Body of pancreas (tissue), 4 donors: ENCODE results near the gene GATAD2B. TPM values are rescaled to one million over a fixed set of nuclear protein-coding genes. Genes with fewer than 3 reads are reported as not detected.

Experiments used
- ATAC-seq: fragments of 150-250 bp; one replicate; pipeline ENCODE4 v1.9.1; 2016
- DNase-seq, 4 donors: peaks; one replicate each; pipeline ENCODE4 v3.0.0-alpha.2; 2019
- H3K27ac ChIP-seq, 4 donors: fragments of 200-600 bp; sonication (generic); 1 replicate in 3 of 4; 2 replicates in 1 of 4; pipeline versions ENCODE4 v1.5.1 to v1.6.1; 2016 to 2019; ENCODE audit warnings: mild to moderate bottlenecking in 1 of 4, mixed read lengths in 1 of 4, moderate library complexity in 1 of 4
- H3K27me3 ChIP-seq, 2 donors: fragments of 200-600 bp; sonication (generic); one replicate each; pipeline ENCODE4 v1.6.0; 2016; ENCODE audit warnings: mild to moderate bottlenecking in 1 of 2
- H3K36me3 ChIP-seq, 2 donors: fragments of 200-600 bp; sonication (generic); replicated peaks in 1 of 2; 2 replicates each; pipeline ENCODE4 v1.5.1; 2016; ENCODE audit warnings: low read depth in 2 of 2; ENCODE audit not compliant: insufficient read depth in 1 of 2
- H3K4me1 ChIP-seq: fragments of 200-600 bp; sonication (generic); one replicate; pipeline ENCODE4 v1.6.0; 2016
- H3K4me3 ChIP-seq, 2 donors: fragments of 200-600 bp; sonication (generic); 1 replicate in 1 of 2; 2 replicates in 1 of 2; pipeline ENCODE4 v1.5.1; 2016 to 2019
- H3K9me3 ChIP-seq, 3 donors: fragments of 200-600 bp; sonication (generic); 1 replicate in 2 of 3; 2 replicates in 1 of 3; pipeline ENCODE4 v1.5.1; 2016
- POLR2A ChIP-seq, 3 donors: fragments of 450-650 bp; IDR thresholded peaks; one replicate each; pipeline ENCODE4 v1.6.1; 2016; ENCODE audit warnings: antibody characterized with exemption in 3 of 3, mild to moderate bottlenecking in 2 of 3
- WGBS, 2 donors: methylation state at CpG; one replicate each; pipeline ENCODE4 v1.1.5; 2017; 5-methylcytosine and 5-hydroxymethylcytosine counted together
- intact Hi-C: fragments of 100-400 bp; cut with DNase I; formaldehyde crosslinking; loops from one replicate; pipeline ENCODE4 v1.15.1; 2023
- total RNA-seq, 2 donors: library from RNA; depleted of rRNA; stranded (reverse); fragments of >200 nt; gene quantifications; one replicate each; pipeline ENCODE4 v1.1.0, GENCODE V29; 2016
- TF ChIP-seq, protein P1 (sequence below), 7 experiments: fragments of 450-650 bp in 4 of 7; fragments of 200-600 bp in 3 of 7; sonication (generic) in 3 of 7; IDR thresholded peaks; one replicate each; pipeline ENCODE4 v1.5.1; 2016 to 2019; ENCODE audit warnings: antibody characterized with exemption in 7 of 7

GATAD2B gene
- total RNA-seq, 2 donors from 2014 or later = 7.8 to 12.5 TPM

- no peak overlapping the region for H3K4me3 ChIP-seq
- peaks cover 23% of the 10 kb centered on the region for H3K4me1 ChIP-seq
- ATAC-seq = no peak
- no peak overlapping the region for H3K27ac ChIP-seq
- H3K36me3 ChIP-seq = no peaks in the 10 kb centered on the region
- no peaks in the 10 kb centered on the region for H3K27me3 ChIP-seq
- 93 to 95% methylated on average over 9 of the region's 9 CpGs for WGBS, 2 donors
- DNase-seq = no peak
- TF ChIP-seq, protein P1, sequence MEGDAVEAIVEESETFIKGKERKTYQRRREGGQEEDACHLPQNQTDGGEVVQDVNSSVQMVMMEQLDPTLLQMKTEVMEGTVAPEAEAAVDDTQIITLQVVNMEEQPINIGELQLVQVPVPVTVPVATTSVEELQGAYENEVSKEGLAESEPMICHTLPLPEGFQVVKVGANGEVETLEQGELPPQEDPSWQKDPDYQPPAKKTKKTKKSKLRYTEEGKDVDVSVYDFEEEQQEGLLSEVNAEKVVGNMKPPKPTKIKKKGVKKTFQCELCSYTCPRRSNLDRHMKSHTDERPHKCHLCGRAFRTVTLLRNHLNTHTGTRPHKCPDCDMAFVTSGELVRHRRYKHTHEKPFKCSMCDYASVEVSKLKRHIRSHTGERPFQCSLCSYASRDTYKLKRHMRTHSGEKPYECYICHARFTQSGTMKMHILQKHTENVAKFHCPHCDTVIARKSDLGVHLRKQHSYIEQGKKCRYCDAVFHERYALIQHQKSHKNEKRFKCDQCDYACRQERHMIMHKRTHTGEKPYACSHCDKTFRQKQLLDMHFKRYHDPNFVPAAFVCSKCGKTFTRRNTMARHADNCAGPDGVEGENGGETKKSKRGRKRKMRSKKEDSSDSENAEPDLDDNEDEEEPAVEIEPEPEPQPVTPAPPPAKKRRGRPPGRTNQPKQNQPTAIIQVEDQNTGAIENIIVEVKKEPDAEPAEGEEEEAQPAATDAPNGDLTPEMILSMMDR (IDR thresholded peaks at IDR 0.05) = no peak
- TF ChIP-seq POLR2A (IDR thresholded peaks at IDR 0.05) = no peak
- intact Hi-C loops = no loop called here
- H3K9me3 ChIP-seq = no peaks in the 10 kb centered on the region
These were observed 42.7 kb downstream of the GATAD2B start for GRCh38 chr1:153880024-153880423.

DNA sequence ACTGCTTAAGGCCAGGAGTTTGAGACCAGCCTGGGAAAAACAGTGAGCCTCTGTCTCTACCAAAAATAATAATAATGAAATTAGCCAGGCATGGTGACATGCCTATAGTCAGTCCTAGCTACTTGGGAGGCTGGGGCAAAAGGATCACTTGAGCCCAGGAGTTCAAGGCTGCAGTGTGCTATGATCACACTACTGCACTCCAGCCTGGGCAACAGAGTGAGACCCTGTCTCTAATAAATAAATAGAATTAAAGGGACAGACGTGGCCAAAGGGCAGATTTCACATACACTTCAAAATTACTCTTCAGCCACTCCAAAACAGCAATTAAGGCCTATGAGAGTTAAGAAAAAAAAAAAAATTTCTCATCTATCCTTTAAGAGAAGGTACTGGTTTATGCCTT, 45.7 kb downstream of the GATAD2B start:
- H3K27ac ChIP-seq = no peak overlapping the region
- peaks cover 30% of the 10 kb centered on the region for H3K4me1 ChIP-seq
- H3K27me3 ChIP-seq = no peaks in the 10 kb centered on the region
- no peaks in the 10 kb centered on the region for H3K9me3 ChIP-seq
- no peak for ATAC-seq
- no peak overlapping the region for H3K4me3 ChIP-seq
- TF ChIP-seq, protein P1 (IDR thresholded peaks at IDR 0.05) = no peak
- TF ChIP-seq POLR2A (IDR thresholded peaks at IDR 0.05) = no peak
- intact Hi-C loops = no loop called here
- 56 to 70% methylated on average over 1 of the region's 1 CpG for WGBS, 2 donors
- H3K36me3 ChIP-seq = no peaks in the 10 kb centered on the region
- no peak for DNase-seq

DNA sequence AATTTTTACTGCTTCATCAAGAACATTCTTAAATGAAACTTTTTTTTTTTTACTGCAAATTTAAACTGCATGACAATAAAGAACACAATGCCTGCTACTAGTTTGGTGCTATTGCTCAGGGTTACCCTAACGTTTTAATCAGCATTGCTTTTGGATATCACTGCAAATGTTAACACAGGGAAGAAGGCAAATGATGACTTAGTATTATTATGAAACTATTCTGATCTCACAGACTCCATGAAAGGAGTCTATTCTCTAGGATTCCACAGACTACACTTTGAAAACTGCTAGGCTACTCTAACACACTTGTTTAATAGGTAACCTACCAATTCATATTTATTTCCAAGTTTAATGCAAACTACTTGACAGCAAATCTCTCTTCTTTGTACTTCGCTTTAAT, 49.8 kb downstream of the GATAD2B start:
- H3K4me3 ChIP-seq = no peak overlapping the region
- ATAC-seq = no peak
- no peaks in the 10 kb centered on the region for H3K9me3 ChIP-seq
- H3K36me3 ChIP-seq = no peaks in the 10 kb centered on the region
- 33 to 44% methylated on average over 2 of the region's 2 CpGs for WGBS, 2 donors
- intact Hi-C loops = no loop called here
- H3K4me1 ChIP-seq = peaks cover 13% of the 10 kb centered on the region
- no peak for DNase-seq
- H3K27me3 ChIP-seq = no peaks in the 10 kb centered on the region
- TF ChIP-seq, protein P1 (IDR thresholded peaks at IDR 0.05) = no peak
- no peak for TF ChIP-seq POLR2A (IDR thresholded peaks at IDR 0.05)
- no peak overlapping the region for H3K27ac ChIP-seq

GRCh38 chr1:153872331-153872730, 50.4 kb downstream of the GATAD2B start:
- Histone ChIP-seq H3K27me3 (no peaks in the 10 kb centered on the region), H3K9me3 (no peaks in the 10 kb centered on the region), H3K36me3 (no peaks in the 10 kb centered on the region), H3K4me3 (no peak overlapping the region), H3K27ac (no peak overlapping the region), H3K4me1 (peaks cover 13% of the 10 kb centered on the region)
- 64 to 70% methylated on average over 3 of the region's 3 CpGs for WGBS, 2 donors
- intact Hi-C loops = no loop called here
- no peak for TF ChIP-seq POLR2A (IDR thresholded peaks at IDR 0.05)
- TF ChIP-seq, protein P1 (IDR thresholded peaks at IDR 0.05) = no peak
- ATAC-seq (no peak), DNase-seq (no peak)

- Histone ChIP-seq H3K9me3 (no peaks in the 10 kb centered on the region), H3K27ac (no peak overlapping the region), H3K36me3 (no peaks in the 10 kb centered on the region), H3K4me1 (peaks cover 17% of the 10 kb centered on the region), H3K4me3 (no peak overlapping the region), H3K27me3 (no peaks in the 10 kb centered on the region)
- no peak for TF ChIP-seq POLR2A (IDR thresholded peaks at IDR 0.05)
- TF ChIP-seq, protein P1 (IDR thresholded peaks at IDR 0.05) = no peak
- intact Hi-C loops = no loop called here
- no peak for DNase-seq
- ATAC-seq = no peak
- WGBS, 2 donors = 86 to 90% methylated on average over 3 of the region's 3 CpGs
These were observed 53.3 kb downstream of the GATAD2B start for GRCh38 chr1:153869486-153869885.
